Umbilical cord (tissue), 2 donors: ENCODE data around the gene PRXL2B. TPM values are rescaled to one million over a fixed set of nuclear protein-coding genes. Genes with fewer than 3 reads are reported as not detected.
A peak's percentile ranks its signal among the peaks of the same experiment; 100 is the strongest.
"Not testable (repeated sequence)": the region's sequence is repeated elsewhere in the genome, so short reads cannot be mapped to it uniquely, and the experiment has no call there.

ENCODE experiments used
- DNase-seq: peaks from one replicate; pipeline ENCODE4 v3.0.0-alpha.2; 2015; ENCODE audit warnings: low spot score
- total RNA-seq: library from RNA; depleted of rRNA; stranded (reverse); fragments of >200 nt; gene quantifications from one replicate; pipeline ENCODE4 v1.2.3, GENCODE V29; 2014; ENCODE audit warnings: low replicate concordance; ENCODE audit not compliant: insufficient read depth

PRXL2B gene
- 1.4 TPM for total RNA-seq

DNA sequence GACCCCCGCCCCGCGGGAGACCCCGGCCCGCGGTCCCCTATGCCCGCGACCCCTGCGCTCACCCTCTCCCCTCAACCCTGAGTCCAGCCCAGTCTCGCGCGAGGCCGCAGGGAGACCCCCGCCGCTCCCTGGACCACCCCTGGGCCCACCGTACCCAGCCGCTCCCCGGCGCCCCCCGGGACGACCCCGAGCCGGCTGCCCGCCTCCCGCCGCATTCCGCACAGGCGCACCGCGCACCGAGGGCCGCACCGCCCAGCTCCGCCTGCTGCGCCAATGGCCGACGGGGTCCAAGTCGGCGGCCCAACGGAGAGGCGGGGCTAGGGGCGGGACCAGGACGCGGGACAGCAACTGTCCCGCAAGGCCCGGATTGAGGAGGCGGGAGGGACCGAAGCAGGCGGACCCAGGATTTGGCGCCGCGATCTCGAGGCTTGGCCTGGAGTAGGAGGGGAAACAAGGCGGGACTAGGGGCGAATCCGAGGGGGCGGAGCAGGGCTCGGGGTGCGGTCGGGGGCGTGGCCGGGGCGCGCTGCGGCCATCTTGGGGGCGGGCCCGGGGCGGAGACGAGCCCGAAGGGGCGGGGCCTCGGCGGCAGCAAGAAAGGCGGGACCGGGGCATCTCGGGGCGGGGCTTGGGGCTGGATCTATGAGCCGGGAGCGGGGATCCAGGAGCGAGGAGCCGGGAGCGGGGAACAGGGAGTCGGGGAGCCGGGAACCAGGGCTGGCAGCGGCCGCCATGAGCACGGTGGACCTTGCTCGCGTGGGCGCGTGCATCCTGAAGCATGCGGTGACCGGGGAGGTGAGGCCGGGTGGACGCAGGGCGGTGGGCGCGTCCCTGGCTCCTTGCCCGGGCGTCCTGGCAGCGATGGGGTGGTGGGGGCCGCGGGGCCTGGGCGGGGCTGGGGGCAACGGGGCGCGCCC, at the start of gene PRXL2B:
TSS of gene PRXL2B (plus strand) at position 624 of the 917 bp plus-strand sequence. CDS start at position 733, 109 bp downstream.
- peak; percentile 100 for DNase-seq

DNA sequence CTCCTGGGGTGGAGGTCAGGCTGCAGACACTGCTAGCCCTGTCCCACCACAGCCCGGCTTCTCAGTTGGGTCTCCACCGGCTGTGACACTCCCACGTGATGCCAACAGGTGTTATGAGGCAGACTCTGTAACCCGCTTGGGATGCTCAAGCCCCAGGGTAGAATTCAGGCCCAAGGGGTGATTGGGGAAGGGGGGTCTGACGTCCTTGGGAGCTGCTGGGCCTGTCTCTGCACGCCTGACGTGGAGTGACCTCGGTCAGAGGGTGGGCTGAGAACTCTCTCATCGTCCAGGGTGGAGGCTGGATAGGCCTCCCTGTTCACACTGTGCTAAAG, 48.8 kb upstream of the PRXL2B start:
- no peak for DNase-seq

GRCh38 chr1:2538376-2538775, 48.2 kb upstream of the PRXL2B start:
- no peak for DNase-seq

- DNase-seq: no peak
Observed at GRCh38 chr1:2538872-2539271, 47.7 kb upstream of the PRXL2B start.

DNA sequence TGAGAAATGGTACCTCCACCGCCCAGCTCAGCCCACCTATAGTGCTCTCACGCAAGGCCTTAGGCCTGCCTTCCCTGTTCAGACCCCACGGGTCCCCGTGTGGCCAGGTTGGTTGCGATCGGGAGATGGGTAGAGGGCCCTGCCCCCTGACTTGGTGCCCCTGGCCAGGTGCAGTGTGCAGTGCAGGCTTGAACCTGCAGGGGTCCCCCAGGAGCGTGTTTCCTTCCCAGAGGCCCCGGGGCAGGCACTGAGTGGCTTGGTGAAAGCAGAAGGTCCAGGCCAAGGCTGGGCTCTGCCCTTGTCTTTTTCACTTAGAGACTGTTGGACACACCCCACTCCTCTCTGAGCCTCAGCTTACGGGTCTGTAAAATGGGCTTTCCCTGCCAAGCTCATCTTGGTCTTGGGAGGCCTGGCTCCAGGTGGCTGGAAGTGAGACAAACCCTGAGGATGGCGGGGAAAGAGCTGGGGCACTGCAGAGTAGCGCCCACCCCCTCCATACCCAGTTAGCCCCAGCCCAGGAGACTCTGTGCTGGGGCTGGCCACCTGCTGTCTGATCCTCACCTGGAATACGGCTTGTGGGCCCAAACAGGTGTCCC, 47.2 kb upstream of the PRXL2B start:
- no peak for DNase-seq

DNA sequence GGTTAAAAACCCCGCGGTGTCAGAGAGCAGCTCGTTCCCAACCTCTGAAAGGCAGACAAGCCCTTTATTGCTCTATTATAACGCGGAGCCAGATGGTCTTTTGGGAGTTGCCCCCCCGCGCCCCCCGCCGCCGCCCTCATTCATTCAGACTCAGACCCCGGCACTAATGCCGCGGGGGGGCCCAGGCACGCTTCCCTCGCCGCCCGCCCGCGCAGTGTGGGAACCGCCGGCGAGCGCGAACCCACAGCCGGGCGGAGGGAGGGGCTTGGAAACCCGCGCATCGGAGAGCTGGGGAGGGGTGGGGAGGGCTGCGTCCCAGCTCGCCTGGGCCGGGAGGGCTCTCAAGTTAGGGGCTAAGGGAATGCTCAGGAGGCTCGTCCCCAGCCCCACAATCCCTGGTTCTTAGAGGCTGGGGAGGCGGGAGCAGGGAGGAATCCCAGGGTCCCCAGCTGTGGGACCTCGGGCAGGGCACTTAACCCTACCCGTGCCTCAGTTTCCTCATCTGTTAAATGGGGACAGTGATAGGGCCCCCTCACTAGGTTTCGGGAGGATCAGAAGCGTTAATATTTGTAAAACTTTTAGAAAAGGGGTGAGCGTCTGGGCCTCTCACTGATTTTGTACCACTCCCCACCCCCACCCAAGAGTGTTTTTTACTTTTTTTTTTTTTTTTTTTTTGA, 45.6 kb upstream of the PRXL2B start:
- no peak for DNase-seq

- peak; percentile 59 for DNase-seq
Observed at GRCh38 chr1:2541619-2542245, 44.8 kb upstream of the PRXL2B start.

DNA sequence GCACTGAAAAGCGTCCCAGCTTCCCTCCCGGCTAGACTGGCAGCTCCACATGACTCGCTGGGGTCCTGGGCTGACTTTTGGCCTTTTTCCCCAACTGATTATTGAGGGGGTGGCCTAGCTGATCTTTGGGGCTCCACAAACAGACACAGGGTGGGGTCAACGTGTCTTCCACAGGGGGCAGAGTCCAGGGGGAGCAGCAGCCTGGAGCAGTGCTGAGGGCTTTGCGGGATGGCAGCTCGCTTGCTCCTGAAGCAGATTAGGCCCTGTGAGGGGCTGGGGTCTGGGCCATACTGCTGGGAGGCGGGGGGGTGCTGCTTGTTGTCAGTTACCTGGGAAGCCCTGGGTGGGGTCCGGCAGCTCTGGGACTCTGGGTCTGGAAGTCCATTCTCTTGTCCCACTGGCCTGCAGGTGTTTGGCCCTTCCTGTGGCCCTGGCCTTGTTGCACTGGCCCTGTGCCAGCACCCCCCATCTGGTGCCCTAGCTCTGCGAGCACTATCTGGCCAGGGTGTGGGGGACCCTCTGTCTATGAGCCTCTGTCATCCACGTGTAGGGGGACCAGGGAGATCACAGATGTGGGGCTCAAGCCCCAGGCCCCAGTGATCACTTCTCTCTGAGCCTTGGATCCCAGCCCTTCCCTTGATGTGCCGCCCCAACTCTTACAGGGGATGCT, 44.2 kb upstream of the PRXL2B start:
- DNase-seq: no peak

DNA sequence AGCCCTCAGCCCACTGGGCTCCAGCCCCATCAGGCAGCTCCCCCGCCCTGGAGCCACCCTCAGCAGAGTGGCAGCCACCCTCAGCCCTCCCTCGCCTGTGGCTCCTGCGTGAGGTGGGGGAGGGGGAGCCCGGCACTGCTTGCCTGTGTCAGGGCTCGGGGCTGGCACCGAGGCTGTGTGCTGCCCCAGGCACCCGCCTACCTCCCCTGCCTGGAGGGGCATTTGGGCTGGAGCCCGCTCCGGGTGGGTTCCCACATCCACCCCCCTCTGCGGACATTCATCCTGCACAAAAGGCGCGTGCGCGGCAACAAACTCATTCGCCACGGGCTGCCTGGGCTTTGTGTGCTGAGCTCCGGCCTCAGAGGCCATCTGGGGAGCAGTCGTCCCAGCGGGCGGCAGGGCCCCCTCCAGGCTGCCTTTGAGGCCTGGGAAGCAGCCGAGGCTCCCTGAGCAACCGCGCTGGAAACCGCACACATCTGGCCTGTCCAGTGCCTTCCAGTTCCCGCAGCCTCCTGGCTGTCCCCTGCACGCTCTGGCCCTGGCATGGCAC, 43.0 kb upstream of the PRXL2B start:
- peak; percentile 36 for DNase-seq

GRCh38 chr1:2544093-2544874, 42.3 kb upstream of the PRXL2B start:
- DNase-seq: peak; percentile 51

- DNase-seq: peak; percentile 46
Observed at GRCh38 chr1:2544875-2545640, 41.5 kb upstream of the PRXL2B start.

GRCh38 chr1:2545754-2546514, 40.6 kb upstream of the PRXL2B start:
- peak; percentile 70 for DNase-seq

DNA sequence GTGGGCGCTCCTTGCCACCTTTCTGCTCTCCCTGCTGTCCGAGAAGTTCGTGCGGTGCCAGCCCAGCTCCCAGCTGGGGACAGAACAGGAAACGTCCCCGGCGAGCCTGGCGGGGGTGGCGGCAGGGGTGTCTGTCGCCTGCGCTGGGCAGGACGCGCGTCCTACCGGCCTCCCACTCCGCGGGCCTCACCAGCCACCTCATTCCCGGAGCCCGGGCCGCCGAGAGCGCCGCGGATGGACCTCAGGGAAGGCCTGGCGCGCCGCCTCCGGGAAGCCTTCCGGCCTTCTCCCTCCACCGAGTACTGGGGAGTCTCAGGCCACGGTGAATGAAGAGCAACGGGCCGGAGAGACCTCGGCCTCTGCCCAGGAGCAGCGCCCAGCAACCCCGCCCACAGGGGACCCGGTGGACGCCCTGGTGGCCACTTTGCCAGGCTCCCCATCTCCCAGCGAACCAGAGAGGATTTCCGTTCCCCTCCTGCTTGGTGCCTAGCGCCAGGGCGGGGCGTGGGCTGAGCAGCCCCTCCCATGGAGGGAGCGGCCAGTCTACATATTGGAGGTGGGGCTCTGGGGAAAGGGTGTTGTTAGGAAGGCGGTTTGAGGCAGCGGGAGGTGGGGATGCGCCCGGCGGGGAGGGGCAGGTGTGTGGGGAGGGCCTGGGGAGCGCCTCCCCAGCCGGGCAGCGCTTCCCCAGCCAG, 39.9 kb upstream of the PRXL2B start:
- DNase-seq: peak; percentile 89

DNA sequence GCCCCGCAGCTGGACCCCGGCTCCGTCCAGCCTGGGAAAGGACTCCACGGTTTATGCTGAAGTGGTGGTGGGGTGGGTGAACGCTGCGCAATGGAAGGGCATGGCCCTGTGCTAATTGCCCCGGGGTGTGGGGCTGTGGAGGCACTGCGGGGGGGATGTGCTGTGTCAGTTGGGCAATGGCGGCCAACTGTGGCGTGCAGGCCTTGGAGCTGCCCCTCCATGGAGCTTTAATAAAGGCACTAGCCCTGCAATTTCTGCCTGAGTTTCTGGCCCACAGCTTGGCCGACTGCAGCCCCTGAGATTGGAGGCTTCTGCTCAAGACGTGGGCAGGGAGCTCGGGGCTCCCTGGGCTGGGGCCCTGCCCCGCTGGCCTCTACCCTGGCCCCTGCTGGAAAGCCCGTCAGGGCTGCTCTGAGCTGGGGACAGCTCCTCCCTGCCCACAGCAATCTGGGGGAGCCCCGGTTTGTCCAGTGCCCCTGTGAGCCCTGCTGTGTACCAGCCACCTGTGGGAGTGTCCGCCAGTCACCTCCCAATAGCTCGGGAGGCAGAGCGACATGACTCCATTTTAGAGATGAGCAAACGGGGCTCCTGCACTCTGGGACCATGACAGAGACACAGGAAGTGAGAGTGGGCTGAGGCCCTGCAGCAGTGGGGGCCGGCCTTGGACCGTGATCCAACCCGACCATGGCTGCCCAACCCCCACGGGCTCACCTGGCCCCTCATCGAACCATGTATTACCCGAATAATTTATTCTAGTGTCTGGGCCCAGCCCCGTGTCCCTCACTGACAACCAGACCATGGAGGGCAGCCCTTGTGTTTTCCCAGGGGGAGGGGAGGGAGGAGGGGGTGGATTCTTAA, 39.1 kb upstream of the PRXL2B start:
- DNase-seq: no peak

DNA sequence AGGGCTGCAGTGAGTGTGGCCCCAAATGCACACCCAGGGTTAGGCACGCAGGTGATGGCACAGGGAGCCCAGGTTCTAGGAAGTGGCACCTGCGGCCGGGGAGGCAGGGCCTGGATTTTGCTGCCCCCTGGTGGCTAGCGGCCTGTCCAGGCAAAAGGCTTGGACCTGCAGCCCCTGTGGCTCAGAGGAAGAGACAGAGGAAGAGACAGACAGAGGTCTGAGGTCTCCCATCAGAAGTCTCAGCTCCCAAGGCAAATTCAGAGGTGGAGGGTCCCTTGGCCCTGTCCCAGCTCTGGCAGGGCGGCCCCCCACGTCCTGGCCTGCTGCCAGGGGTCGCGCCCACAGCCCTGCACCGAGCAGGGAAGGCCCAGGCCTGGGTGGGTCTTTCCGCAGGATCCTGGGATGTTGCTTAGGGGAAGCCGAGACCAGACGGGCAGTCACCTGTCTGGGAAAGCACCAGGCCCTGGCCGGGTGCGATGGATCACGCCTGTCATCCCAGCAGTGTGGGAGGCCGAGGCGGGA, 38.4 kb upstream of the PRXL2B start:
- peak; percentile 78 for DNase-seq

GRCh38 chr1:2549367-2550029, 37.1 kb upstream of the PRXL2B start:
- DNase-seq: not testable (repeated sequence)
